LNCaP clone FGC (cell line): Measurements from ENCODE around the gene RABL6.
"Not testable (repeated sequence)": the region's sequence is repeated elsewhere in the genome, so short reads cannot be mapped to it uniquely, and the experiment has no call there.

Experiments
- DNase-seq: peaks from one replicate; pipeline ENCODE4 v3.0.0-alpha.2; 2011; ENCODE audit warnings: low read depth
- H3K4me3 ChIP-seq: 2 replicates; pipeline ENCODE4 v1.5.1; 2011; ENCODE audit warnings: mild to moderate bottlenecking, low read depth, low read length, control low read depth
- CTCF ChIP-seq: IDR thresholded peaks from 2 replicates; pipeline ENCODE4 v1.5.1; 2012; ENCODE audit warnings: mild to moderate bottlenecking; ENCODE audit not compliant: control insufficient read depth, insufficient read depth; ENCODE audit errors: extremely low read depth

RABL6 gene

GRCh38 chr9:136786451-136786850 is 21.3 kb upstream of the RABL6 start:
- no peak overlapping the region for H3K4me3 ChIP-seq
- no peak for TF ChIP-seq CTCF
- no peak for DNase-seq

GRCh38 chr9:136786983-136787382 is 20.8 kb upstream of the RABL6 start:
- not testable (repeated sequence) for DNase-seq, H3K4me3 ChIP-seq

- peak overlapping the region; percentile 31; the same call in 1 of the 2 replicates for H3K4me3 ChIP-seq
- TF ChIP-seq CTCF = peak; percentile 85
- DNase-seq = no peak
Observed at GRCh38 chr9:136787690-136788400, 19.9 kb upstream of the RABL6 start.

- not testable (repeated sequence) for DNase-seq
- H3K4me3 ChIP-seq = peak overlapping the region; percentile 31
Observed at GRCh38 chr9:136788644-136789522, 18.9 kb upstream of the RABL6 start.

- DNase-seq = no peak
- no peak for TF ChIP-seq CTCF
- H3K4me3 ChIP-seq = no peak overlapping the region
Observed at GRCh38 chr9:136789523-136789937, 18.2 kb upstream of the RABL6 start.

GRCh38 chr9:136790640-136791515 is 16.9 kb upstream of the RABL6 start, which contains the start of gene TMEM141:
TMEM141 (plus strand) TSS chr9:136791344; CDS start chr9:136791371, 27 bp downstream.
- TF ChIP-seq CTCF = no peak

GRCh38 chr9:136791516-136792276 is 16.1 kb upstream of the RABL6 start:
- peak; percentile 64 for DNase-seq
- peak; percentile 81 for TF ChIP-seq CTCF
- peak overlapping the region; percentile 78 for H3K4me3 ChIP-seq

More at GRCh38 chr9:136790640-136791515, 16.9 kb upstream of the RABL6 start, which contains the start of gene TMEM141:
- H3K4me3 ChIP-seq = peak within 1 kb of the TSS; percentile 78
- peak; percentile 95 for DNase-seq
